GM18502 (cell line): ENCODE data around the gene GPX1.
"Not testable (repeated sequence)": the region's sequence is repeated elsewhere in the genome, so short reads cannot be mapped to it uniquely, and the experiment has no call there.

Experiments
- ATAC-seq: cut with Tn5 transposase; IDR thresholded peaks from one replicate; pipeline ENCODE4 v1.9.1; 2021; ENCODE audit warnings: mild to moderate bottlenecking; ENCODE audit not compliant: unreplicated experiment, poor library complexity

The GPX1 gene

GRCh38 chr3:49358217-49358883 lies at the start of gene GPX1:
Gene GPX1 (minus strand): TSS chr3:49358353. CDS start chr3:49358278, 75 bp downstream.
- ATAC-seq, result peak; percentile 78

- ATAC-seq, result no peak
Observed at GRCh38 chr3:49406571-49407565, 48.7 kb upstream of the GPX1 start.

GRCh38 chr3:49405570-49405969 lies 47.4 kb upstream of the GPX1 start:
- not testable (repeated sequence) for ATAC-seq

GRCh38 chr3:49403891-49404290 lies 45.7 kb upstream of the GPX1 start:
- ATAC-seq, result no peak

- ATAC-seq, result no peak
Observed at GRCh38 chr3:49401766-49402165, 43.6 kb upstream of the GPX1 start.

GRCh38 chr3:49399461-49399860 lies 41.3 kb upstream of the GPX1 start:
- ATAC-seq, result no peak

GRCh38 chr3:49397470-49397869 lies 39.3 kb upstream of the GPX1 start:
- no peak for ATAC-seq

GRCh38 chr3:49391310-49391709 lies 33.2 kb upstream of the GPX1 start:
- not testable (repeated sequence) for ATAC-seq

GRCh38 chr3:49389297-49389696 lies 31.1 kb upstream of the GPX1 start:
- ATAC-seq, result no peak

- no peak for ATAC-seq
Observed at GRCh38 chr3:49388289-49388820, 30.2 kb upstream of the GPX1 start.

- no peak for ATAC-seq
Observed at GRCh38 chr3:49387721-49388120, 29.6 kb upstream of the GPX1 start.

- no peak for ATAC-seq
Observed at GRCh38 chr3:49386056-49386756, 28.1 kb upstream of the GPX1 start.

GRCh38 chr3:49385617-49386016 lies 27.5 kb upstream of the GPX1 start:
- no peak for ATAC-seq

- ATAC-seq, result no peak
Observed at GRCh38 chr3:49383387-49383786, 25.2 kb upstream of the GPX1 start.

GRCh38 chr3:49378249-49378895 lies 20.2 kb upstream of the GPX1 start:
- no peak for ATAC-seq

GRCh38 chr3:49377483-49377882 lies 19.3 kb upstream of the GPX1 start:
- ATAC-seq, result no peak

GRCh38 chr3:49371946-49372345 lies 13.8 kb upstream of the GPX1 start:
- ATAC-seq, result no peak

GRCh38 chr3:49370585-49371290 lies 12.6 kb upstream of the GPX1 start:
- no peak for ATAC-seq

GRCh38 chr3:49362561-49362960 lies 4.4 kb upstream of the GPX1 start:
- no peak for ATAC-seq
